ENCODE results near the gene EXOSC2. TPM values are rescaled to one million over a fixed set of nuclear protein-coding genes. Genes with fewer than 3 reads are reported as not detected.

EXOSC2 gene
- total RNA-seq, 1 donor from 2014 or later = 15.6 TPM

DNA sequence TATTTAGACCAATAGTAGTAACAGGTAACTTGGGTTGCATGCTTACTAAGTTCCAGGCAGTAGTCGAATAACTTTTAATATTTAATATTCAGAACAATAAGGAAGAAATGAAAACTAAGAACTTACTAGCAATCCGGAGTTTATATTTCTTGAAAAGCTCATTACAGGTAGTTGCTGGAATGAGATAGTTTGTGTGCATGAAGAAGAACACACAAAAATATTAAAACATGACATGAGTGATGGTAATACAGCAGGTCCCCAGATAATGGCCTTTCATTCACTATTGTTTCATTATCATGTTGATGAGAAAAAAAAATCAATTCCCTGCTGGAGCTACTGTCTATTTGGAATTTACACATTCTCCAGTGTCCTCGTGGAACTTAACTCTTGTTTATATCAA, 44.7 kb downstream of the EXOSC2 start:
- Mint-ChIP-seq H3K4me1 (ENCODE audit: low read depth) (peaks cover 6% of the 10 kb centered on the region), H3K9me3 (ENCODE audit: low read depth) (no peaks in the 10 kb centered on the region), H3K27me3 (ENCODE audit: low read depth) (no peaks in the 10 kb centered on the region), H3K27ac (ENCODE audit: unreplicated experiment) (no peak overlapping the region), H3K36me3 (ENCODE audit: low read depth) (peaks cover 1% of the 10 kb centered on the region), H3K4me3 (ENCODE audit: unreplicated experiment) (no peak overlapping the region)
- DNase-seq (ENCODE audit: low spot score) = no peak
- TF ChIP-seq CTCF (IDR thresholded peaks at IDR 0.05) = no peak

- Mint-ChIP-seq H3K4me3 (ENCODE audit: unreplicated experiment) (no peak overlapping the region), H3K27ac (ENCODE audit: unreplicated experiment) (no peak overlapping the region), H3K4me1 (ENCODE audit: low read depth) (peaks cover 10% of the 10 kb centered on the region), H3K36me3 (ENCODE audit: low read depth) (peaks cover 1% of the 10 kb centered on the region), H3K9me3 (ENCODE audit: low read depth) (no peaks in the 10 kb centered on the region), H3K27me3 (ENCODE audit: low read depth) (no peaks in the 10 kb centered on the region)
- no peak for TF ChIP-seq CTCF (IDR thresholded peaks at IDR 0.05)
- no peak for DNase-seq (ENCODE audit: low spot score)
These were observed 45.5 kb downstream of the EXOSC2 start for GRCh38 chr9:130739081-130739480.

GRCh38 chr9:130740218-130741023, 46.8 kb downstream of the EXOSC2 start:
- H3K27ac Mint-ChIP-seq (ENCODE audit: unreplicated experiment) = no peak overlapping the region
- H3K9me3 Mint-ChIP-seq (ENCODE audit: low read depth) = no peaks in the 10 kb centered on the region
- no peak overlapping the region for H3K4me3 Mint-ChIP-seq (ENCODE audit: unreplicated experiment)
- DNase-seq (ENCODE audit: low spot score) = no peak
- peaks cover 18% of the 10 kb centered on the region for H3K4me1 Mint-ChIP-seq (ENCODE audit: low read depth)
- no peaks in the 10 kb centered on the region for H3K27me3 Mint-ChIP-seq (ENCODE audit: low read depth)
- no peak for TF ChIP-seq CTCF (IDR thresholded peaks at IDR 0.05)
- H3K36me3 Mint-ChIP-seq (ENCODE audit: low read depth) = peaks cover 1% of the 10 kb centered on the region

GRCh38 chr9:130741024-130741305, 47.4 kb downstream of the EXOSC2 start:
- Mint-ChIP-seq H3K36me3 (ENCODE audit: low read depth) (peaks cover 1% of the 10 kb centered on the region), H3K4me1 (ENCODE audit: low read depth) (peaks cover 21% of the 10 kb centered on the region), H3K4me3 (ENCODE audit: unreplicated experiment) (no peak overlapping the region), H3K27me3 (ENCODE audit: low read depth) (no peaks in the 10 kb centered on the region), H3K27ac (ENCODE audit: unreplicated experiment) (no peak overlapping the region), H3K9me3 (ENCODE audit: low read depth) (no peaks in the 10 kb centered on the region)
- no peak for DNase-seq (ENCODE audit: low spot score)
- TF ChIP-seq CTCF (IDR thresholded peaks at IDR 0.05) = no peak

DNA sequence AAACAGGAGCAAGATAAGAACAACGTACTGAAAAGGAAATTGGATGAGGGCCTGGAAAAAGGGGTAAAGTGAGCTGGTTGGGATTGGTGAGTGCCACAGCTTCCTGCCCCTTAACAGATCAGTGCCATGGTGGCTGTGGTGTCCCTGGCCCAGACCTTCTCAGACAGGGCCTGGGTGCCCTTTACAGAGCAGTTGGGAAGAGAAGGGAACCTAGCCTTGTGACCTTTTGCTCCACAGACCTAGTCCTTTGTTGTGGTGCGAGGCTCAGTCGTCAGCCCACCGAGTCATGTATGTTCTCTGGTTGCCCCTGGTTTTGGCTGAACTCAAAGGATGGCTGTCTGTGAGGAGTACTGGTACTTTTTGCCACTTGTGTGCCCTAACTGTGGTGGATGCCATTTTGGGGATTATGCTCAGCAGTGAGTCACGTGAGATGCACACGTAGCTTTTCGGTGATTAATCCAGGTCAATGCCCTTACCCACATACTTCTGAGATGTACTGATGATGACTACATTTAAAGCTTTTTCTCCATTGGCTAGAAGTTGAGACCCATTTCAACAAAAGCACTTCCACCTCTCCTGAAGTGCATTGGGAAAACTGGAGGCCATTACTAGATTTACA, 48.4 kb downstream of the EXOSC2 start:
- no peak for TF ChIP-seq CTCF (IDR thresholded peaks at IDR 0.05)

More for the DNA sequence above, 48.4 kb downstream of the EXOSC2 start:
- DNase-seq (ENCODE audit: low spot score) = no peak
- Mint-ChIP-seq H3K4me1 (ENCODE audit: low read depth) (peaks cover 25% of the 10 kb centered on the region), H3K4me3 (ENCODE audit: unreplicated experiment) (no peak overlapping the region), H3K27me3 (ENCODE audit: low read depth) (no peaks in the 10 kb centered on the region), H3K9me3 (ENCODE audit: low read depth) (no peaks in the 10 kb centered on the region), H3K27ac (ENCODE audit: unreplicated experiment) (no peak overlapping the region), H3K36me3 (ENCODE audit: low read depth) (peaks cover 1% of the 10 kb centered on the region)
